A673 (cell line): ENCODE measurements around the gene ADAMTS2.

ENCODE experiments used
- CTCF ChIP-seq: fragments of 300-800, 200-600 bp; sonication (generic); conservative IDR thresholded peaks from 2 replicates; pipeline ENCODE4 v1.5.1; 2017; ENCODE audit warnings: low read depth, mild to moderate bottlenecking, antibody characterized with exemption, low read length, moderate library complexity, mixed read lengths
- EZH2 ChIP-seq: fragments of 200-600 bp; sonication (generic); IDR thresholded peaks from 2 replicates; pipeline ENCODE4 v1.6.1; 2017; ENCODE audit warnings: borderline replicate concordance, low read depth, mild to moderate bottlenecking, mixed read lengths, antibody characterized with exemption, low read length; ENCODE audit not compliant: poor library complexity, severe bottlenecking

GRCh38 chr5:179273441-179274145 is 71.7 kb downstream of the ADAMTS2 start:
- TF ChIP-seq CTCF (no peak), EZH2 (no peak)
